Measurements from ENCODE around the gene CTBP2.

DNA sequence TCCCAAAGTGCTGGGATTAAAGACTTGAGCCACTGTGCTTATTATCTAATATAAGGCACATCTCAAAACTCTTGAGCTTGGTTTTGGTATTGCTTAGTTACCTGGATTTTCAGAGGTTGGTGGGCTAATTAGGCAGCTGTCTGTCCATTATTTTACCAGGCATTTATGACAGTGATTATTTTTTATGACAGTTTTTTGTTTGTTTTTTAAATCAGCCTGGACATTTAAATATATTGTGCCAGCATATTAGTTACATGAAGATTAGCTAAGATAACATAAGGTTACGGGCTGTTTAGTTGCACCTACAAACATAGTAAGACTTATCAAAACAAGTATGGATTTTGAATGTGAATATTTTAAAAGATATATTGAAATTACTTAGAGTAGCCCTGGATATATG, 221.1 kb downstream of the CTBP2 start:
- no peak for TF ChIP-seq SP1 (IDR thresholded peaks at IDR 0.05)
- TF ChIP-seq BHLHE40 (IDR thresholded peaks at IDR 0.05; ENCODE audit: borderline replicate concordance): no peak
- TF ChIP-seq, protein P1, sequence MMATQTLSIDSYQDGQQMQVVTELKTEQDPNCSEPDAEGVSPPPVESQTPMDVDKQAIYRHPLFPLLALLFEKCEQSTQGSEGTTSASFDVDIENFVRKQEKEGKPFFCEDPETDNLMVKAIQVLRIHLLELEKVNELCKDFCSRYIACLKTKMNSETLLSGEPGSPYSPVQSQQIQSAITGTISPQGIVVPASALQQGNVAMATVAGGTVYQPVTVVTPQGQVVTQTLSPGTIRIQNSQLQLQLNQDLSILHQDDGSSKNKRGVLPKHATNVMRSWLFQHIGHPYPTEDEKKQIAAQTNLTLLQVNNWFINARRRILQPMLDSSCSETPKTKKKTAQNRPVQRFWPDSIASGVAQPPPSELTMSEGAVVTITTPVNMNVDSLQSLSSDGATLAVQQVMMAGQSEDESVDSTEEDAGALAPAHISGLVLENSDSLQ (IDR thresholded peaks at IDR 0.05): peak; percentile 79
- TF ChIP-seq L3MBTL2 (conservative IDR thresholded peaks at IDR 0.05): no peak
- no peak for TF ChIP-seq TARDBP (IDR thresholded peaks at IDR 0.05)
- TF ChIP-seq SUZ12 (IDR thresholded peaks at IDR 0.05): no peak
- TF ChIP-seq FOXK2 (IDR thresholded peaks at IDR 0.05): no peak
- no peak for TF ChIP-seq ARNT (IDR thresholded peaks at IDR 0.05)
- no peak for TF ChIP-seq FOXM1 (IDR thresholded peaks at IDR 0.05; ENCODE audit: borderline replicate concordance)
- no peak for TF ChIP-seq ELF4 (IDR thresholded peaks at IDR 0.05)
